Measurements from ENCODE around the gene RAB38.
A peak's percentile ranks its signal among the peaks of the same experiment; 100 is the strongest.

RAB38 gene

DNA sequence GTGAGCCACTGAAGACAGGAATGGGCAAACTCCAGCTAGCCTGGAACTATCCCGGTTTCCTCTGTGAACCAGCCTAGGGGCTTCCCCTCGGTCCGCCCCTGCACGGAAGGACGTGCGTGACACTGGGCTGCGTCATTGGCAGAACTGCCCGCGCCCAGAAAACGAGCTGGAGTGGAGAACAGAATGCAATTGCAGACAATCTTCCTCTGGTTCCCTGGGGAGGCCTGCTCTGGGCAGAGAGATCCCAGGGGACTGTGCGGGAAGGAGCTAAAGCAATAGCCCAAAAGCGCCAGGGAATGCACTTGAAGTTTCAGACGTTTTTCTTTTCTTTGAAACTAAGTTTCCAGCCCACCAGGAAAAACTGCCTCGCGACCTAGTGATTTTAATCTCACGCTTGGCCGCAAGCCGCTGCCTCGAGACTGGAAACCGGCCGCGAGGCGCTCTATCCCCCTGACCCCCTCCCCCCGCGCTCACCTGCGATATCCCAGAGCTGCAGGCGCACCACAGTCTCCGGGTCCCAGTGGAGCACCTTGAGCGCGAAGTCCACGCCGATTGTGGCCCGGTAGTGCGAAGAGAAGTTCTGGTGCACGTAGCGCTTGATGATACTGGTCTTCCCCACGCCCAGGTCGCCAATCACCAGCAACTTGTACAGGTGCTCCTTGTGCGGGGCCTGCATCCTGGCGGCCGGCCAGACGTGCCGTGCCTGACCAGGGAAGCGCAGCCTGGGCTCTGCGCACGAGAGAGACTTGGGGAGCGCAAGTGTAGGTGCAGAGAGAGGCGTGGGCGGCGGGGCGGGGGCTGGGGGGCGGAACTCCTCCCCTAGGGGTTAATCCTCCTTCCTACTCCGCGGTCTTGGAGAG is at the start of gene RAB38 (continued):
- TF ChIP-seq, protein P1, sequence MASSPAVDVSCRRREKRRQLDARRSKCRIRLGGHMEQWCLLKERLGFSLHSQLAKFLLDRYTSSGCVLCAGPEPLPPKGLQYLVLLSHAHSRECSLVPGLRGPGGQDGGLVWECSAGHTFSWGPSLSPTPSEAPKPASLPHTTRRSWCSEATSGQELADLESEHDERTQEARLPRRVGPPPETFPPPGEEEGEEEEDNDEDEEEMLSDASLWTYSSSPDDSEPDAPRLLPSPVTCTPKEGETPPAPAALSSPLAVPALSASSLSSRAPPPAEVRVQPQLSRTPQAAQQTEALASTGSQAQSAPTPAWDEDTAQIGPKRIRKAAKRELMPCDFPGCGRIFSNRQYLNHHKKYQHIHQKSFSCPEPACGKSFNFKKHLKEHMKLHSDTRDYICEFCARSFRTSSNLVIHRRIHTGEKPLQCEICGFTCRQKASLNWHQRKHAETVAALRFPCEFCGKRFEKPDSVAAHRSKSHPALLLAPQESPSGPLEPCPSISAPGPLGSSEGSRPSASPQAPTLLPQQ (tag by site-specific recombination; IDR thresholded peaks at IDR 0.05), result 0 out of 2 replicates have a peak, but pooled peaks have one; percentile 13
- no peak for TF ChIP-seq ZNF621 (tag by site-specific recombination; IDR thresholded peaks at IDR 0.05)
- no peak for TF ChIP-seq ZNF404 (tag by site-specific recombination; IDR thresholded peaks at IDR 0.05)
- TF ChIP-seq ZNF341 (tag by site-specific recombination; IDR thresholded peaks at IDR 0.05; ENCODE audit: low read depth), result peak; percentile 66; the same call in 1 of the 2 replicates
- TF ChIP-seq, protein P2, sequence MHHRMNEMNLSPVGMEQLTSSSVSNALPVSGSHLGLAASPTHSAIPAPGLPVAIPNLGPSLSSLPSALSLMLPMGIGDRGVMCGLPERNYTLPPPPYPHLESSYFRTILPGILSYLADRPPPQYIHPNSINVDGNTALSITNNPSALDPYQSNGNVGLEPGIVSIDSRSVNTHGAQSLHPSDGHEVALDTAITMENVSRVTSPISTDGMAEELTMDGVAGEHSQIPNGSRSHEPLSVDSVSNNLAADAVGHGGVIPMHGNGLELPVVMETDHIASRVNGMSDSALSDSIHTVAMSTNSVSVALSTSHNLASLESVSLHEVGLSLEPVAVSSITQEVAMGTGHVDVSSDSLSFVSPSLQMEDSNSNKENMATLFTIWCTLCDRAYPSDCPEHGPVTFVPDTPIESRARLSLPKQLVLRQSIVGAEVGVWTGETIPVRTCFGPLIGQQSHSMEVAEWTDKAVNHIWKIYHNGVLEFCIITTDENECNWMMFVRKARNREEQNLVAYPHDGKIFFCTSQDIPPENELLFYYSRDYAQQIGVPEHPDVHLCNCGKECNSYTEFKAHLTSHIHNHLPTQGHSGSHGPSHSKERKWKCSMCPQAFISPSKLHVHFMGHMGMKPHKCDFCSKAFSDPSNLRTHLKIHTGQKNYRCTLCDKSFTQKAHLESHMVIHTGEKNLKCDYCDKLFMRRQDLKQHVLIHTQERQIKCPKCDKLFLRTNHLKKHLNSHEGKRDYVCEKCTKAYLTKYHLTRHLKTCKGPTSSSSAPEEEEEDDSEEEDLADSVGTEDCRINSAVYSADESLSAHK (tag by site-specific recombination; IDR thresholded peaks at IDR 0.05), result no peak
- TF ChIP-seq, protein P3, sequence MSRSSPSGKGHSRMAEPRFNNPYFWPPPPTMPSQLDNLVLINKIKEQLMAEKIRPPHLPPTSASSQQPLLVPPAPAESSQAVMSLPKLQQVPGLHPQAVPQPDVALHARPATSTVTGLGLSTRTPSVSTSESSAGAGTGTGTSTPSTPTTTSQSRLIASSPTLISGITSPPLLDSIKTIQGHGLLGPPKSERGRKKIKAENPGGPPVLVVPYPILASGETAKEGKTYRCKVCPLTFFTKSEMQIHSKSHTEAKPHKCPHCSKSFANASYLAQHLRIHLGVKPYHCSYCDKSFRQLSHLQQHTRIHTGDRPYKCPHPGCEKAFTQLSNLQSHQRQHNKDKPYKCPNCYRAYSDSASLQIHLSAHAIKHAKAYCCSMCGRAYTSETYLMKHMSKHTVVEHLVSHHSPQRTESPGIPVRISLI (tag by site-specific recombination; IDR thresholded peaks at IDR 0.05), result 0 out of 2 replicates have a peak, but pooled peaks have one; percentile 16
- TF ChIP-seq ZNF777 (tag by site-specific recombination; IDR thresholded peaks at IDR 0.05; ENCODE audit: borderline replicate concordance), result no peak
- peak; percentile 30; the same call in 1 of the 2 replicates for TF ChIP-seq ZNF76 (tag by site-specific recombination; IDR thresholded peaks at IDR 0.05; ENCODE audit: borderline replicate concordance, low read depth)
- TF ChIP-seq ZNF629 (tag by site-specific recombination; IDR thresholded peaks at IDR 0.05), result peak; percentile 82
- peak; percentile 18; the same call in 1 of the 2 replicates for TF ChIP-seq ZFHX2 (tag by site-specific recombination; conservative IDR thresholded peaks at IDR 0.05)
- TF ChIP-seq PBX3 (CRISPR knock-in tag; IDR thresholded peaks at IDR 0.05), result peak; percentile 67; the same call in 1 of the 2 replicates
- TF ChIP-seq ZBTB21 (tag by site-specific recombination; IDR thresholded peaks at IDR 0.05), result peak; percentile 75
- TF ChIP-seq, protein P4, sequence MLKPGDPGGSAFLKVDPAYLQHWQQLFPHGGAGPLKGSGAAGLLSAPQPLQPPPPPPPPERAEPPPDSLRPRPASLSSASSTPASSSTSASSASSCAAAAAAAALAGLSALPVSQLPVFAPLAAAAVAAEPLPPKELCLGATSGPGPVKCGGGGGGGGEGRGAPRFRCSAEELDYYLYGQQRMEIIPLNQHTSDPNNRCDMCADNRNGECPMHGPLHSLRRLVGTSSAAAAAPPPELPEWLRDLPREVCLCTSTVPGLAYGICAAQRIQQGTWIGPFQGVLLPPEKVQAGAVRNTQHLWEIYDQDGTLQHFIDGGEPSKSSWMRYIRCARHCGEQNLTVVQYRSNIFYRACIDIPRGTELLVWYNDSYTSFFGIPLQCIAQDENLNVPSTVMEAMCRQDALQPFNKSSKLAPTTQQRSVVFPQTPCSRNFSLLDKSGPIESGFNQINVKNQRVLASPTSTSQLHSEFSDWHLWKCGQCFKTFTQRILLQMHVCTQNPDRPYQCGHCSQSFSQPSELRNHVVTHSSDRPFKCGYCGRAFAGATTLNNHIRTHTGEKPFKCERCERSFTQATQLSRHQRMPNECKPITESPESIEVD (tag by site-specific recombination; IDR thresholded peaks at IDR 0.05), result 0 out of 2 replicates have a peak, but pooled peaks have one; percentile 10
- no peak for TF ChIP-seq ZNF747 (tag by site-specific recombination; IDR thresholded peaks at IDR 0.05)

- ChIA-PET POLR2A (no interaction called here), CTCF (interaction anchor here (0.6 kb wide), 1 partner anchor 673 kb away, joined by 3 read pairs; no protein-coding TSS in a partner anchor)
- Histone ChIP-seq H3K27ac (ENCODE audit: extremely low read depth, low read depth, low read length) (no peak overlapping the region), H3K4me1 (ENCODE audit: control insufficient read depth, insufficient read depth, low read length) (no peaks in the 10 kb centered on the region), H3K4me3 (ENCODE audit: low read depth, low read length) (no peak overlapping the region), H3K9me3 (ENCODE audit: control insufficient read depth, insufficient read depth, low read depth, low read length) (no peaks in the 10 kb centered on the region), H3K36me3 (ENCODE audit: control insufficient read depth in 2 of 2, insufficient read depth in 1 of 2, low read length in 2 of 2) (no peaks in the 10 kb centered on the region)
- no peak for TF ChIP-seq BCL11A (tag by site-specific recombination; IDR thresholded peaks at IDR 0.05; ENCODE audit: low read depth)
- TF ChIP-seq ZIC2 (tag by site-specific recombination; IDR thresholded peaks at IDR 0.05), result no peak
- no peak for TF ChIP-seq PBX3 (CRISPR knock-in tag; IDR thresholded peaks at IDR 0.05)
- TF ChIP-seq ZNF843 (tag by site-specific recombination; IDR thresholded peaks at IDR 0.05), result no peak
Measured at GRCh38 chr11:88213406-88213805, 38.2 kb upstream of the RAB38 start.

Measured in HEK293 (cell line).